Dedifferentiated amniotic fluid mesenchymal stem cell (primary cell): ENCODE measurements around the gene CREB3L1.
"Not testable (repeated sequence)": the region's sequence is repeated elsewhere in the genome, so short reads cannot be mapped to it uniquely, and the experiment has no call there.

Experiments
- DNase-seq: peaks from one replicate; pipeline ENCODE4 v3.0.0-alpha.2; 2016; ENCODE audit errors: extremely low spot score

The CREB3L1 gene

GRCh38 chr11:46296528-46297448 is 19.3 kb downstream of the CREB3L1 start:
- peak; percentile 91 for DNase-seq

DNA sequence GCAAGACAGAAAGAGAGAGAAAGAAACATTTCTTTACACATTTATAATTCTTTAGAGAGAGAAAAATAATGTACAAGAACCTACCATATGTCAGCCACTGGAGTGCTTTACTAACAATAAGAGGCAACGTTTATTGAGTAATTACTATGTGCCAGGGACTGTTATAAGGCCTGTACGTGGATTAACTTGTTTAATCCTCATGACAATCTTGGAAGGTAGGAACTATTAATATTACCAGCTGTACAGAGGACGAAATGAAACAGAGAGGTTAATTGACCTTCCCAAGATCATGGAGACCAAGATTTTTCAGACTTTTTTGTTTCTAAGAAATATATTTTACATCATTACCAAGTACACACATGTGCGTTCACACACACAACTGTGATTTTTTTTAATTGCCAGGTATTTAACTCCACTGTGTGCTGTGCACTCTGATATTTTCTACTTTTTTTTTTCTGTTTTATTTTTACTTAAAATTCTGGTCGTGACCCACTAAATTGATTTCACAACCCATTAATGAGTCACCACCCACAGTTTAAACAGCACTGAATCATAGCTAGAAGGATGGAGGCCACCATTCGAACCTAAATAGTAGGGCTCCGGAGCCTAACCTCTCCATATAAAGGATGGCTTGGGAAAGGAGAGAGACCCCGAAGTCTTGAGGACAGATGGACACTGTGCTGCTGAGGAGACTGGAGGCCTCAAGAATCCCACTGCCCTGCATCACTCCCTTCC is 21.4 kb downstream of the CREB3L1 start:
- DNase-seq = peak; percentile 73

GRCh38 chr11:46299451-46299961 is 22.0 kb downstream of the CREB3L1 start:
- no peak for DNase-seq

- DNase-seq = no peak
Observed at GRCh38 chr11:46300270-46300669, 22.8 kb downstream of the CREB3L1 start.

DNA sequence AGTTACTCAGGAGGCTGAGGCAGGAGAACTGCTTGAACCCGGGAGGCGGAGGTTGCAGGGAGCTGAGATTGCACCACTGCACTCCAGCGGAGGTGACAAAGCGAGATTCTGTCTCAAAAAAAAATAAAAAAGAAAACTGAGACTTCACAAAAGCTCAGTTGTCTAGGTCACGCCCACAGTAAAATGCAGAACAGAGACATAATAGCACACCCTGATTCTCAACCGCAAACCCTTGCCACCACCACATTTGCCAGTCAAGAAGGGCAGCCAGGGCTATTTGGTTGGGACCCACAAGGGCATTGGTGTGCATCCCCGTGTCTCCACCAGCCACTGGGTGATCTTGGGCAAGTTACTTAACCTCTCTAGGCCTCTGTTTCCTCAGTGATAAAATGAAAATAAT is 25.4 kb downstream of the CREB3L1 start:
- DNase-seq = no peak

DNA sequence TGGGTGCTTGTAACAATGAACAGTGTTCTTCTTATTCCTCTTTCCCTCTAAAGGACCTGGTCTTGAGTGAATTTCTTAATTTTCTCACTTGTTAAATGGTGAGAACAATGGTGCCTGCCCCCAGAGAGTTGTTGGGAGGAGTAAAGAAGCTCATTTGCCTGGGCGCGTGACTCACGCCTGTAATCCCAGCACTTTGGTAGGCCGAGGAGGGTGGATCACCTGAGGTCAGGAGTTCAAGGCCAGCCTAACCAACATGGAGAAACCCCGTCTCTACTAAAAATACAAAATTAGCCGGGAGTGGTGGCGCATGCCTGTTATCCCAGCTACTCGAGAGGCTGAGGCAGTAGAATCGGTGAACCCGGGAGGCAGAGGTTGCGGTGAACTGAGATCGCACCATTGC is 26.6 kb downstream of the CREB3L1 start:
- not testable (repeated sequence) for DNase-seq

GRCh38 chr11:46304605-46305179 is 27.2 kb downstream of the CREB3L1 start:
- no peak for DNase-seq

DNA sequence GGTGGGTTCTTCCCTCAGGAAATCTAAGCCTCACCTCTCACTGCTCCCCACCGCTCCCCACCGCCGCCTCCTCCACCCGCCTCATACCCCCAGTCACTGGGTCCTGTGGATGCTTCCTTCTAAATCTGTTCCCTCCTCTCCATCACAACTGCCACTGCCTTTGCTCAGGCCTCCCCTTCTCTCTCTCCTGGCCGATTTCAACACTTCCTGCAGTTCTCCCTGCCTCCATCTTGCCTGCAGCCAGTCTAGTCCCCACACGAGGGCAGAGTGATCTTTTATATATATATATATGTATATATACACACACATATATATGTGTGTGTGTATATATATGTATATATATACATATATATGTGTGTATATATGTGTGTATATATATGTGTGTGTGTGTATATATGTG is 27.8 kb downstream of the CREB3L1 start:
- no peak for DNase-seq

DNA sequence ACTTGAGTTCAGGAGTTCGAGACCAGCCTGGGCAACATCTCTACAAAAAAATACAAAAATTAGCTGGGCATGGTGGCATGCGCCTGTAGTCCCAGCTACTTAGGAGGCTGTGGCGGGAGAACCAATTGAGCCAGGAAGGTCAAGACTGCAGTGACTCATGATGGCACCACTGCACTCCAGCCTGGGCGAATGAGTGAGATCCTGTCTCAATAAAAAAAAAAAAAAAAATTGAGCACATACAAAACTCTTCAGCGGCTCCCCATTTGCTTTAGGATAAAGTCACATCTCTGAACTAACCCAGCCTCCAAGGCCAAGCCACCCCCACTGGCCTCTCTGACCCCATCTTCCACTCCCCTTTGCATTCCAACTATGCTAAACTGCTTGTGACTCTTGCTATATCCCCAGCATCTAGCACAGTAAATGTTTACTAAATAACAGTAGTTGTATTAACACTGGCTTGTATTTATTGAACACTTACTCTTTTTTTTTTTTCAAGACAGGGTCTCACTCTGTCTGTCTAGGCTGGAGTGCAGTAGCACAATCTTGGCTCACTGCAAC is 28.9 kb downstream of the CREB3L1 start:
- DNase-seq = no peak

DNA sequence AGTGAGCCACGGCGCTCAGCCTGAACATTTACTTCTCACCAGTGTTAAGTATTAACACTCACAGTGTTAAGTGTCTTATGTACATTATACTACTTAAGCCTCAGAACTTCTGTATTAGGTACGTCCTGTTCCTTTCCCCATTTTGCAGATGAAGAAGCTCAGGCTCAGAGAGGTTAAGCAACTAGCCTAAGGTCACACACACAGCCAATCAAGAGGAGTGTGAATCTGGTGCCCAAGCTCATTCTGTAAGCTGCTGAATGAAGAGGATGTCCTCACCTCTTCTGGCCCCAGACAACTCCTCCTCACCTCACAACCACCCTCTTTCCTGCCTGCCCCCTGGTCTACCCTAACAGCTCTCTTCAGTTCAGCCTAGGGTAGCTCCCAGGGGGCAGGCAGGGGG is 29.9 kb downstream of the CREB3L1 start:
- no peak for DNase-seq

- DNase-seq = no peak
Observed at GRCh38 chr11:46307785-46308341, 30.4 kb downstream of the CREB3L1 start.

DNA sequence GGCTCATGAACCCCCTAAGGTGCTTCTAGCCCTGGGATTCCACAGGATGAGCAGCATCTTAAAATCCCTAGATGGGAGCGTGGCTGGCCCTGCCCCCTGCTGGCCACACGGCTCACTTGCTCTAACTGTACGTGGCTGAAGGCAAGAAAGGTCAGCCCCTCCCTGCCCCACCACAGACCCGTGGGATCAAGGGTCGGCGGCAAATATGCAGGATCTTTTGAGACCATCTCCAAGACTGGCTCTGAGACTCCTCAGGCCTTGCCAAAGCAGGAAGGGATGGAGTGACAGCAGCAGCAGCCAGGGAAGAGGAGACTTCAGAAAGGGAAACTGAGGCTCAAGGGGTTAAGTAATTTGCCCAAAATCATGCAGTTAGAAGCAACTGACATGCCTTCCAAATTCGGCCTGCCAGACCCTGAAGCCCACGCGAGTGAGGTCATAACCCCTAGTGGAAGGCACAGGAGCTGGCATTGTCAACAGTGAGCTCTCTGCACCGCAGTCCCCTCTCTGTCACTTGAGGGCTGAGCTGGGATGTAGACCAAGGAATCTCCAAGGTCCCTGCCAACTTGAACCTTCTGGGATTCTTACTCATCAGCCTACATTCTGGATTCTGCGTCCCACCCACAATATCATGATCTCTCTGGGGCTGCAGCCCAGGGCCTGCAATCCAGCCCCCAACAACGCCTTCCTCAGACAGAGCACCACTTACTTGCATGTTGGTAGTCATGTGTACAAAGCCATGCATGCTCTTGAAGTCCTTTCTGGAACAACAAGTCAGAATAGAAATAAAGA is 31.4 kb downstream of the CREB3L1 start:
- peak; percentile 52 for DNase-seq

DNA sequence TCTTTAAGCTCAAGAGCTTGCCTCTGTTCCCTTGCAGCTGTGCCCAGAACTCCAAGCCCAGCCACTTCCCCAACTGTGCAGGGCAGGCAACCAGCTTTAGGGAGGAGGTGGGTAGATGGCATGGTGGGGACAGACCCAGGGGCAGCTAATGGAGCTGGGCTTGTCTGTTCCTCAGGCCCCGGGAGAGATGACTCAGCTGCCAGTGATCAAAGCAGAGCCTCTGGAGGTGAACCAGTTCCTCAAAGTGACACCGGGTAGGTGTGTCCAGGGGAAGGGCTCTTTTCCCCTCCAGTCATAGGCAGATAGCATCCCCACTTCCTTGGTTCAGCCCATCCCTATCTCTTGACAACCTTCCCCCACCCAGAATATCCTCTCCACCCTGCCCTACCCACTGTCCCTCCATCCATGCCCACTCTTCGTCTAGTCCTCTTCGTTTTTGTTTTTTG is 32.4 kb downstream of the CREB3L1 start:
- no peak for DNase-seq

DNA sequence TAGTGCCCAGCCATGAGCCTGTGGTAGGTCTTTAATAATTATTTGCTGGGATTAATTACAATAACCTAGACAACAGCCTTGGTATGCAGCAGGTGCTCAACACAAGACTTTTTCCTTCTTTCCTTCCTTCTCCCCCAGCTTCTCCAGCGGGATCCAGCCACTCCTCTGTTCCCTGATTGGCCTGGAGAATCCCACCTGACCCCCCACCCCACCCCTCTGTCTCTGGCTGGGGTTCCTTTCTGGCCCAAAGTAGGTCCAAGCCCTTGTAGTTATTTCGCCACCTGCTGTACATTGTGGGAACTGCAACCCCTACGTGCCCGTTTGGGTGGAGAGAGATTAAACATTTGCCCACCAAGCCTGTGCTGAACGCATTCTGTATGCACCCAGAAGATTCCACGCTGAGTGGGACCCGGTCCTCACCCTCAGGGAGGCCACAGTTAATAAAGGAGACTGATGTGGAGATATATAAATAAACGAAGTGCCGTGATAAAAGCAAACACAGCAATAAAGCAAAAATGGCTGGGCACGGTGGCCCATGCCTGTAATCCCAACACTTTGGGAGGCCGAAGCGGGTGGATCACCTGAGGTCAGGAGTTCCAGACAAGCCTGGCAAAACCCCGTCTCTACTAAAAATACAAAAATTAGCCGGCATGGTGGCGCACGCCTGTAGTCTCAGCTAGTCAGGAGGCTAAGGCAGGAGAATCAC is 37.7 kb downstream of the CREB3L1 start:
- DNase-seq = peak; percentile 63

DNA sequence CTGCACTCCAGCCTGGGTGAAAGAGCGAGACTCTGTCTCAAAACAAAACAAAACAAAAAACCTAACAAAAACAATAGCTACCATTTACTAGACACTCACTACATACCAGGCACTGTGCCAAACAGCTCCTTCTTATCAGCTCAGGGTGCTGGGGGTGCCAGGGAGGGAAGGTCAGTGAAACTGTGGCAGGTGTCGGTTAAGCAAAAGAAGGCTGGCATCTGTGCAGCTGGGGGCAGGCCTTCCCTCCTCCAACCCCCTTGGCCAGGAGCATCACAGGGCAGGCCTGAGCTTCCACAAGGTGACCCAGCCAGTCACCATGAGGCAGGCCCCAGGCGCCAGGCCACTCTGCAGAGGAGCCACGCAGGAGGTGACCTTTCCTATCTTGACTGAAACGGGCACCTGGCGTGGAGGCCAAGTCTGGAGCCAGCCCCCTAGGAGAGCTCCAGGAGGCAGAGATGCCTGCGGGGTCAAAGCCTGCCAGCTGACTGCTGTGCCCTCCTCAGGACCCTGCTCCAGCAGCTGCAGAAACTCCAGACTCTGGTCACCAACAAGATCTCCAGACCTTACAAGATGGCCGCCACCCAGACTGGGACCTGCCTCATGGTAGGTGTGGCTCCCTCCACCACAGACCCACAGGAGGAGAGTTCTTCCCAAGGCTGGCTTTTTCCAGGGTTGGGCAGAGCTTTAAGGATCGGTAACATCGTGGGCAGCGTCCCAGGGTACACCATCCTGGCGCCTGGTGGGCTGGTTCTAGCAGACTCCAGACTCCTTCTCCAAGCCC is 38.5 kb downstream of the CREB3L1 start:
- DNase-seq = no peak

GRCh38 chr11:46319074-46319453 is 41.6 kb downstream of the CREB3L1 start:
- no peak for DNase-seq

DNA sequence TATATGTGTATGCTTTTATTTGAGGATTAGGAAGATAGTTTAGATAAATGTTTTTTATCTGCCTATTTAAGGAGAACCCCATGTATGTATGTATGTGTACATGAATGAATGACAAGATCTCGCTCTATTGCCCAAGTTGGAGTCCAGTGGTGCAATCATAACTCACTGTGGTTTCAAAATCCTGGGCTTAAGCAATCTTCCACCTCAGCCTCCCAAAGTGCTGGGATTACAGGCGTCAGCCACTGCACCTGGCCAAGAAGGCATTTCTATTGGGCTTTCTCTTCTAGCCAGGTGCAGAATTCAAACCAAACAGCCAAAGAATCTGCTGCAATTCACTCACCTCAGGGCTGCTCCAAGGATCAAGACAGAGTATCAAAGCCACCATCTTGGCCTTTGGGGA is 44.3 kb downstream of the CREB3L1 start:
- no peak for DNase-seq

GRCh38 chr11:46322759-46323158 is 45.3 kb downstream of the CREB3L1 start:
- no peak for DNase-seq

DNA sequence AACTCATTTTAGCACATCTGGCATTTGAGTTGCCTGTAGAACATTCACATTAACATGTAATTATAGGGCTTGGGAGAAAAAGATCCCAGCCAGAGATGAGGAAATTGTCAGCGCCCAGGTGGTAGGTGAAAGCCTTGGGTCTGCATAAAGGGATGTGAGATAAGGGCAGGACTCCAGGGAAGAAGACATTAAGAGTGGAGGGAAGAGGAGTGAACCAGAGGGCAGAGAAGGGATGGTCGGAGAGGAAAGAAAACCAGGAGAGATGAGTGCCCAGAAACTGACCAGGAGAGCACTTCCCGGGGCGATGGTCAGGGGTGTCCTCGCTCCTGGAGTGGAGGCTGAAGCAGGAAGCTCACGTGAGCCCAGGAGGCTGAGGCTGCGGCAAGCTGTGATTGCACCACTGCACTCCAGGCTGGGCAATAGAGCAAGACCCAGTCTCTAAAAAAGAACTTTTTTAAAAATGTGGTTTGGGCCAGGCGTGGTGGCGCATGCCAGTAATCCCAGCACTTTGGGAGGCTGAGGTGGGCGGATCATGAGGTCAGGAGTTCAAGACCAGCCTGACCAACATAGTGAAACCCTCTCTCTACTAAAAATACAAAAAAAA is 49.5 kb downstream of the CREB3L1 start:
- no peak for DNase-seq
